ENCODE measurements around the gene SFXN5.

SFXN5 gene

GRCh38 chr2:72956050-72956395 lies 115.5 kb downstream of the SFXN5 start (continued):
- TF ChIP-seq ZSCAN18 (tag by site-specific recombination; IDR thresholded peaks at IDR 0.05) (no peak), ZNF621 (tag by site-specific recombination; IDR thresholded peaks at IDR 0.05) (no peak), ZBTB6 (tag by site-specific recombination; IDR thresholded peaks at IDR 0.05) (no peak), ZNF549 (tag by site-specific recombination; IDR thresholded peaks at IDR 0.05) (no peak), IKZF3 (tag by site-specific recombination; IDR thresholded peaks at IDR 0.05) (no peak), ZNF426 (tag by site-specific recombination; IDR thresholded peaks at IDR 0.05) (no peak), ZNF148 (tag by site-specific recombination; IDR thresholded peaks at IDR 0.05; ENCODE audit: borderline replicate concordance) (no peak), ZNF707 (tag by site-specific recombination; IDR thresholded peaks at IDR 0.05) (no peak)

- Histone ChIP-seq H3K27ac (ENCODE audit: extremely low read depth, low read depth, low read length) (no peak overlapping the region), H3K4me3 (ENCODE audit: low read depth, low read length) (no peak overlapping the region), H3K4me1 (ENCODE audit: control insufficient read depth, insufficient read depth, low read length) (no peaks in the 10 kb centered on the region), H3K36me3 (ENCODE audit: control insufficient read depth in 2 of 2, insufficient read depth in 1 of 2, low read length in 2 of 2) (peaks cover 0 to 2% of the 10 kb centered on the region in 2 experiments; a peak in 1 of 3 replicates), H3K9me3 (ENCODE audit: control insufficient read depth, insufficient read depth, low read depth, low read length) (no peaks in the 10 kb centered on the region)
- ChIA-PET POLR2A (no interaction called here), CTCF (interaction anchor here (0.6 to 1.0 kb wide), 2 partner anchors 19 to 131 kb away, joined by 3 read pairs; no protein-coding TSS in a partner anchor)
- TF ChIP-seq ZBTB10 (tag by site-specific recombination; IDR thresholded peaks at IDR 0.05) (no peak), ZFP37 (tag by site-specific recombination; IDR thresholded peaks at IDR 0.05) (no peak), SP7 (tag by site-specific recombination; IDR thresholded peaks at IDR 0.05) (no peak), ZNF174 (tag by site-specific recombination; IDR thresholded peaks at IDR 0.05) (no peak), ZNF354C (tag by site-specific recombination; IDR thresholded peaks at IDR 0.05; ENCODE audit: borderline replicate concordance, low read depth) (no peak), ZNF777 (tag by site-specific recombination; IDR thresholded peaks at IDR 0.05; ENCODE audit: borderline replicate concordance) (no peak), ZNF707 (tag by site-specific recombination; IDR thresholded peaks at IDR 0.05) (no peak), ZNF202 (tag by site-specific recombination; IDR thresholded peaks at IDR 0.05; ENCODE audit: borderline replicate concordance) (no peak)
Observed at GRCh38 chr2:72955228-72956049, 116.1 kb downstream of the SFXN5 start.

Data from HEK293 (cell line).